HCT116 (cell line): ENCODE measurements around the gene PPP1R14B.

Source experiments
- ATF3 ChIP-seq: IDR thresholded peaks from 2 replicates; pipeline ENCODE4 v1.6.1; 2012
- CTCF ChIP-seq, 3 experiments: fragments of 200-600 bp in 1 of 3; sonication (generic) in 1 of 3; IDR thresholded peaks in 2 of 3; conservative IDR thresholded peaks in 1 of 3; 2 replicates each; pipeline ENCODE4 v1.5.1; 2012 to 2017; ENCODE audit warnings: low read depth in 2 of 3, low read length in 2 of 3, antibody characterized with exemption in 1 of 3, borderline replicate concordance in 1 of 3, control low read depth in 1 of 3, mild to moderate bottlenecking in 1 of 3, mixed read lengths in 1 of 3, mixed run types in 1 of 3, moderate library complexity in 1 of 3; ENCODE audit not compliant: insufficient read depth in 1 of 3
- EGR1 ChIP-seq: IDR thresholded peaks from 2 replicates; pipeline ENCODE4 v1.6.1; 2012; ENCODE audit warnings: low read depth
- EZH2 ChIP-seq: fragments of 200-600 bp; sonication (generic); IDR thresholded peaks from 2 replicates; pipeline ENCODE4 v1.6.1; 2017; ENCODE audit warnings: antibody characterized with exemption, mixed run types
- JUND ChIP-seq: IDR thresholded peaks from 2 replicates; pipeline ENCODE4 v1.6.1; 2012
- MAX ChIP-seq: IDR thresholded peaks from 2 replicates; pipeline ENCODE4 v1.6.1; 2012
- POLR2A ChIP-seq: IDR thresholded peaks from 2 replicates; pipeline ENCODE4 v1.7.0; 2011; ENCODE audit warnings: borderline replicate concordance; ENCODE audit not compliant: insufficient read depth, insufficient read length; ENCODE audit errors: extremely low read depth
- POLR2AphosphoS5 ChIP-seq: IDR thresholded peaks from 2 replicates; pipeline ENCODE4 v1.6.1; 2011; ENCODE audit warnings: mild to moderate bottlenecking, low read depth, low read length, moderate library complexity
- RAD21 ChIP-seq: IDR thresholded peaks from 2 replicates; pipeline ENCODE4 v1.6.1; 2012; ENCODE audit warnings: low read depth, mild to moderate bottlenecking
- REST ChIP-seq: IDR thresholded peaks from 2 replicates; pipeline ENCODE4 v1.6.1; 2012; ENCODE audit warnings: low read depth
- TCF7L2 ChIP-seq: IDR thresholded peaks from 2 replicates; pipeline ENCODE4 v1.7.0; 2011; ENCODE audit warnings: borderline replicate concordance, inconsistent platforms; ENCODE audit not compliant: insufficient read depth, insufficient read length; ENCODE audit errors: extremely low read depth
- YY1 ChIP-seq: IDR thresholded peaks from 2 replicates; pipeline ENCODE4 v1.6.1; 2011; ENCODE audit warnings: low read length, low read depth, moderate library complexity, mild to moderate bottlenecking; ENCODE audit not compliant: insufficient replicate concordance; ENCODE audit errors: extremely low read depth
- ZBTB33 ChIP-seq: IDR thresholded peaks from 2 replicates; pipeline ENCODE4 v1.6.1; 2011; ENCODE audit warnings: mild to moderate bottlenecking, low read length, moderate library complexity; ENCODE audit not compliant: insufficient replicate concordance; ENCODE audit errors: extremely low read depth

GRCh38 chr11:64265176-64266160 is 18.7 kb upstream of the PPP1R14B start:
- TF ChIP-seq CTCF (IDR thresholded peaks at IDR 0.05 in 2 of 3, conservative IDR thresholded peaks at IDR 0.05 in 1 of 3; ENCODE audit: borderline replicate concordance in 1 of 3, insufficient read depth in 1 of 3, low read depth in 2 of 3, low read length in 2 of 3) (no peak), POLR2A (no peak), YY1 (no peak), POLR2AphosphoS5 (no peak), EGR1 (no peak), MAX (no peak), RAD21 (no peak), ZBTB33 (no peak), TCF7L2 (no peak), EZH2 (no peak), REST (no peak), ATF3 (no peak), JUND (no peak)
